Measurements from ENCODE around the gene RTN4RL1.

- no peak for TF ChIP-seq EZH2 (IDR thresholded peaks at IDR 0.05; ENCODE audit: insufficient read depth, low read length)
- TF ChIP-seq CTCF (IDR thresholded peaks at IDR 0.05; ENCODE audit: insufficient read depth, low read depth, low read length): no peak
Observed at GRCh38 chr17:1898332-1898731, 126.8 kb downstream of the RTN4RL1 start.

Measured in astrocyte (in vitro differentiated cells and primary cell).